ENCODE results near the gene ZSWIM6.

Gene ZSWIM6

GRCh38 chr5:61311836-61312808 lies 19.9 kb upstream of the ZSWIM6 start:
- no peak for TF ChIP-seq CTCF (IDR thresholded peaks at IDR 0.05; ENCODE audit: control insufficient read depth, extremely low read depth, insufficient read depth)
- no peak overlapping the region for H3K4me3 ChIP-seq (ENCODE audit: low read depth, low read length)
- no peak for DNase-seq (ENCODE audit: low read depth)

DNA sequence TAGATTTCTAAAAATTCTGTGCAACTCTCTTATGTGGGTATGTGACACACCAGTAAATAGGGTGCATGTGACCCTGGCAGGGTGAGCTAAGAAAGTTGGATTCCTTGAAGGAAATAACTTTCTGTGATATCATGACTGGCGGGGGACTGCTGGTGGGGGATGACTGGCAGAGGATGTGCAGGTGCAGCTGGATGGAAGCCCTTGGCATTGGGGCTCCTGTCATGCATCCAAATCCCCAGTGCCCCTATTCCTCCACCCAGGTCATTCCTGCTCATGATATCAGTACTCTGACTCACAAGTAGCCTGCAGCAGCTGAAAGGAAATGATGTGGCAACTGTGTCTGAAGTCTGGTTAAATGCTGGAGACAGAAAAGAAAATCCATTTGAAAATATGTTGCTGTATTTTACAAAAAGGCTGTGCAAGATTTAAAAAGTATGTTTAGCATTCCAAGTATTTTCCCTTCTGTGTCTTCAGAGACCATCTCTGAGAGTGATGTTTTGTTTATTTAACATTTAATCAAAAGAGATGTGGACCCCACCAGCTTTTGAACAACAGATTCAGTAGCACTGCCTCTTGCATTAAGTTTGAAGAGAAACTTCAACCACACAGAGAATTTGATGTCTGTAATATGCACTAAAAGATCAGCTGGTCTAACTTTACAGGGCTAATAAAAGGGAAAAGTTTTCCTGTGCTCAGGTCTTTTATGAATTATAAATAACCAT lies 17.9 kb upstream of the ZSWIM6 start:
- no peak overlapping the region for H3K4me3 ChIP-seq (ENCODE audit: low read depth, low read length)
- TF ChIP-seq CTCF (IDR thresholded peaks at IDR 0.05; ENCODE audit: control insufficient read depth, extremely low read depth, insufficient read depth) = no peak
- no peak for DNase-seq (ENCODE audit: low read depth)

DNA sequence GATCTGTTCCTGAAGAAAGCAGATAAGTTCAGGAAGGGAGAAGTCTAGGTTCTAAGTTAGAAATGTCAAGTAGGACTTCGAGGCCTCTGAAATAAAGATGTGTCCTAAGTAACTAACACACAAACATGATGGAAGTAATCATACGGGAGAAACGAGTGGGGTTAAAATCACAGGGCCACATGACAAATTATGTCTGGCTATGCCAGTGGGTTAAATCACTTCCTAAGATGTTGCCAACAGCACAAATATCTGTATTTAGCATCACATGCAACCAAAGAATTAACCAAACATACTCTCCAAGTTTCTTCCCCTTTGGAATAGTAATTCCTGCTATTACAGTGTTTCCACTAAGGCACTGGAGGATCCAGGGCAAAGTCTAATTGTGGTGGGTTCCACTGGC lies 13.7 kb upstream of the ZSWIM6 start:
- H3K4me3 ChIP-seq (ENCODE audit: low read depth, low read length) = no peak overlapping the region
- DNase-seq (ENCODE audit: low read depth) = no peak
- no peak for TF ChIP-seq CTCF (IDR thresholded peaks at IDR 0.05; ENCODE audit: control insufficient read depth, extremely low read depth, insufficient read depth)

- no peak for TF ChIP-seq CTCF (IDR thresholded peaks at IDR 0.05; ENCODE audit: control insufficient read depth, extremely low read depth, insufficient read depth)
- no peak overlapping the region for H3K4me3 ChIP-seq (ENCODE audit: low read depth, low read length)
- DNase-seq (ENCODE audit: low read depth) = no peak
These were observed 12.5 kb upstream of the ZSWIM6 start for GRCh38 chr5:61319388-61320146.

- no peak for TF ChIP-seq CTCF (IDR thresholded peaks at IDR 0.05; ENCODE audit: control insufficient read depth, extremely low read depth, insufficient read depth)
- DNase-seq (ENCODE audit: low read depth) = no peak
- H3K4me3 ChIP-seq (ENCODE audit: low read depth, low read length) = no peak overlapping the region
These were observed 11.2 kb upstream of the ZSWIM6 start for GRCh38 chr5:61320860-61321259.

DNA sequence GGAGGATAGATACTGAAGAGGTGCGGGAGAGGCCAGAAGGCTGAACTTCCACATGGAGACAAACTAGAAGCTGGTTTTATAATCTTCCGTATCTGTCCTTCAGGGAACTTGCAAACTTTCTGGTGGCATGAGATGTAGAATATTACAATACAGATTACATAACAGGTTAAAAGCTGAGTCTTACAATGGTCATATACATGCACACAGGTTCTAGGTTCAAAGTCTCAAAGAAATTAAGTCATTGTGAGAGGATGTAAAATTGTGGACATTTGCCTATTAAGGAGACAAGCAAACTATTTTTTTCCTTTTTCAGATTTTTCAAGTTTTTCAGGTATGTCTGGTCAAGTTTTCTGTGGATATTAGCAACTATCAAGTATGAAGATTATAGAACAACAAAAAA lies 10.4 kb upstream of the ZSWIM6 start:
- no peak for DNase-seq (ENCODE audit: low read depth)
- no peak overlapping the region for H3K4me3 ChIP-seq (ENCODE audit: low read depth, low read length)
- TF ChIP-seq CTCF (IDR thresholded peaks at IDR 0.05; ENCODE audit: control insufficient read depth, extremely low read depth, insufficient read depth) = no peak
